ENCODE measurements around the gene KLF7. TPM values are rescaled to one million over a fixed set of nuclear protein-coding genes. Genes with fewer than 3 reads are reported as not detected.

KLF7 gene
- total RNA-seq, 2 donors from 2014 or later, result 64.2 to 64.5 TPM

DNA sequence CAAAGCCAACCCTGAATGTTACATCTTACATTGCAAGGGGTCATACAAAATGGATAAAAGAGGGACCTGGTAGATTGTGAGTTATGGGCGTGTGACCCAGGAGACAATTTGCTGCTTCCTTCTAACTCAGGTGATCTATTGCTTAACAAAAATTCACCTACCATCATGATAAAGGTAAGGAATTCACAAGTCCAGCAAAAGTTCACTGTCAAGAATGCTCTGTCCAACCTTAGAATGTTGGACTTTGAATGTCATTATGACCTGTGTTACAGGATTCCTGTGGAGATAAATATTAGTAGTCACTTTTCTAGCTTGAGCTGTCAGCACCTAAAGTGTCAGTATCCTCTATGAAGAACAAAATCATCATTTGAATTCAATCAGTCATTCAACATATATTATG is 7.9 kb upstream of the KLF7 start:
- DNase-seq (ENCODE audit: low spot score), result no peak
- intact Hi-C loops (cut with DNase I), result no loop called here

GRCh38 chr2:207167099-207167923 is 1.6 kb upstream of the KLF7 start:
- no peak for DNase-seq (ENCODE audit: low spot score)
- intact Hi-C loops (cut with DNase I), result loop anchor here in 1 of 2 donors (5.0 to 10.0 kb wide), 4 partner anchors 87 to 363 kb away; no protein-coding TSS in a partner anchor

DNA sequence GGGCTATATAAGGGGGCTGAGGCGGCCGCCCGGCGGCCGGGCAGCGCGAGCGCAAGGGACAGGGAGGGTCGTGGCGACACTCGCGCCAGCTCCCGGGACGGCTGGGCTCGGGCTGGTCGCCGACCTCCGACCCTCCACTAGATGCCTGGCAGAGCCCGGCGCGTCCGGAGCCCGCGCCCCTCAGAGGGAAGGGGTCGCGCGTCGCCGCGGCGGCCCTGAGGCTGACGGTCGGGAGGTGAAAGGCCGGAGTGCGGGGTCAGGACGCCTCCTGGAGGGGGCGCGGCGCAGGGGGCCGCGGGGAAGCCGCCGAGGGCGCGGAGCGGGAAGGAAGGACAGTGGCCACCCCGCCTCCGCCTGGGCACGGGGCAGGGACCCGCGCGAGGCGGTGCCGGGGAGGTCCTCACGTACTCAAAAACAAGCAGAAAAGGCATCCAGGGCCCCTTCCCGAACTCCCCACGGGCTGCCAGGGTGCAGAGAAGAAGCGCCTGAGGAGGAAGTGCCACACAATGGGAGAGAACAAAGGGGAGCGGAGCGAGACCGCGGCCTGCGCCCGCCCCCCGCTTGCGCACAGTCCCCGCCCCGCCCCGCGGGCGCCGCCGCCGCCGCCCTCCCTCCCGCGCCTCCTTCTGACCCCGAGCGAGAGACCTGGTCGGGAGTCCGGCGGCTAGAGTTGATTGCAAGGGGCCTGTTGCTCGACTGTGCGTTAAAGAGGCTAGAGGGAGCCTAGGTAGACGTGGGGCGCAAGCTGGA is 776 bp upstream of the KLF7 start:
- peak; percentile 94 for DNase-seq (ENCODE audit: low spot score)

GRCh38 chr2:207166039-207166348 is 246 bp upstream of the KLF7 start:
- intact Hi-C loops (cut with DNase I), result loop anchor here in 1 of 2 donors (5.0 to 10.0 kb wide), 4 partner anchors 89 to 361 kb away; no protein-coding TSS in a partner anchor
- DNase-seq (ENCODE audit: low spot score), result peak; percentile 100

More for the DNA sequence above, 776 bp upstream of the KLF7 start:
- intact Hi-C loops (cut with DNase I), result loop anchor here in 1 of 2 donors (5.0 to 10.0 kb wide), 4 partner anchors 88 to 362 kb away; no protein-coding TSS in a partner anchor

DNA sequence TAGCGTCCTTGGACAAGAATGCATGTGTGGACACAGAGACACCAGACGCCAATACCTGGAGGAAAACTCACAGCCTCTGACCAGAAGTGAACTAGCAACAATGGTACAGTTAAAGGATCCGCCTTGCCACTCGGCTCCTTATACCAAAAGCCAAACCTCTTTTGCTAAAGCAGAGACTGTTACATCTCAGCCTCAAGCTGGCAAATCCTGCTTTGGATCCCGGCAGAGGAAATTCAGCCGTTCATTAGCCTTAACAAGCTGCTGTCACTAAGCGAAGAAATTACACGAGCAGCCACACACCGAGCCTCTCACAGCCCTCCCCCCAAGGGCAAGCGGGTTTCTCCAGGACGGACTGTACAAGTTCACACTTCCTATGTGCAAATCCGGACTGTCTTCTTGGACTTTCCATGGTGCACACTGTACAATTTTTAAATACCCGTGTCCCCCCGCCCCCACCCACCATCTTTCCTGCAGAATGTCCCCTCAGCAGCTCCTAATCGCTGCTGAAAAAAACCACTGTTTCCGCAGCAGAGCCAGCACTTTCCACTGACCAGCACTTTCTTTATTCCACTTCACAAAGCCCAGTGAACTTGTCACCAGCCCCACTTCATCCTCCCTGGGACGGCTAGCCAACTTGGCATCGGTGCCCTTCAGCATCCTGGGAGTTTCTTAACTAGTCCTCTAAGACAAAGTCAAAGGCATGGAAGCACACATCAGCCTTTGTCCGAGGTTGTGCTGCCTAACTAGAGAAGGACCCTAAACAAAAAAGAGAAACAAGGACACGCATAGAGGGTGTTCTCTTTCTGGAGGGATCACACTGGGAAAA is 1.5 kb downstream of the KLF7 start:
- intact Hi-C loops (cut with DNase I), result loop anchor here (5.0 to 10.0 kb wide), 4 partner anchors 91 to 359 kb away; no protein-coding TSS in a partner anchor

DNA sequence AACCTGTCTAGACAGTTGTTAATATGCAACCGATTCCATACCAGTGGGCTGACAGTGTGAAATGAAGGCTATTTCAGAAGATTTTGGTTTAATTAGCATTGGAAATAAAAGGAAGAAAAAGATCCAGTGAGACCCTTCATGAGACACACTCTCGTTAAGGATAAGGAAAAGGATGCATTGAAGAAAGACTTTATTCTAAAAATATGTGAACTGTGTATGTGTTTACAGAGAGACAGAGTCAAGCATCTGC is 2.1 kb downstream of the KLF7 start:
- DNase-seq (ENCODE audit: low spot score), result no peak
- intact Hi-C loops (cut with DNase I), result loop anchor here (5.0 to 10.0 kb wide), 4 partner anchors 91 to 359 kb away; no protein-coding TSS in a partner anchor

More for the DNA sequence above, 1.5 kb downstream of the KLF7 start:
- peak; percentile 88 for DNase-seq (ENCODE audit: low spot score)

- intact Hi-C loops (cut with DNase I), result loop anchor here (5.0 to 10.0 kb wide), 4 partner anchors 92 to 358 kb away; no protein-coding TSS in a partner anchor
These were observed 2.5 kb downstream of the KLF7 start for GRCh38 chr2:207163053-207163755.

GRCh38 chr2:207162316-207162715 is 3.4 kb downstream of the KLF7 start:
- intact Hi-C loops (cut with DNase I), result loop anchor here (5.0 to 10.0 kb wide), 4 partner anchors 92 to 358 kb away; no protein-coding TSS in a partner anchor

More at GRCh38 chr2:207163053-207163755, 2.5 kb downstream of the KLF7 start:
- DNase-seq (ENCODE audit: low spot score), result peak; percentile 82

DNA sequence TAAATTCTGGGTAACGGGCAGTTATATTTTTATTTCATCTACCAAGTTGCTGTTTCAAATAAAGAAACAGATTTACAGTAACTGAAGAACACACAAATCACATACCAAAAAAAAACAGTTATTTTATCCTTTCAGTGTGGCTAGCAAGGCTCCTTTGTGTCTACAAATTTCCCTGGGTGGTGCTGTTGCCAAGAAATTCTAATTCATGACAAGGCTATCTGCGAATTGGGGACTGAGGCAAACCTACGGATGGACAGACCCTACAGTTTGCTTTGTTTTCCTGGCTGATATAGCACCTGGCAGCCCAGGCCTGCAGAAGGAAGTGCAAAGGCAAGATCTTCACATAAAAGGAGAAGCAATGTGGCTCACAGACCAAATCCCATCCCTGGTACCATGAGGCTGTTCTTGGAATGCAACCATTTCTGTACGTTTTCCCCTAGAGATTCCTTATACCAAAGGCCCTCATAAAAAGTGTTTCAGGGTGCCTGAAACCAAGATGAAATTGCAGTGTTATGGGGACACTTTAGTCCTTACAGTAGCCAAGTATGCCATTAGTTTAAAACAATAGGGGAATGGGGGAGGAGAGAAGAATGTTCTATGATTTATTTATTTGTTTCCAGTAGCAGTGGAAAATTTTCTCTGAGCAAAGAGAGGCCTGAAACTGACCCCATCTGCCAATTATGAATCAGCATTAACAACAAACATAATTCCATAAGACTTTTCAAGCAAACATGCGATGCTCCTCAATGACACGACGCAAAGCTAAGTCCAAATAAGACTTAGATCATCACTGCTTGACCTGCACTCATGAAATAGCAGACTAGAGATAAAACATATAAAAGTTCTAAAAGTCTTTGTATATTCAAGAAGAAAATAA is 4.3 kb downstream of the KLF7 start:
- intact Hi-C loops (cut with DNase I), result loop anchor here (5.0 to 10.0 kb wide), 4 partner anchors 93 to 357 kb away; no protein-coding TSS in a partner anchor
- no peak for DNase-seq (ENCODE audit: low spot score)

More at GRCh38 chr2:207162316-207162715, 3.4 kb downstream of the KLF7 start:
- no peak for DNase-seq (ENCODE audit: low spot score)

DNA sequence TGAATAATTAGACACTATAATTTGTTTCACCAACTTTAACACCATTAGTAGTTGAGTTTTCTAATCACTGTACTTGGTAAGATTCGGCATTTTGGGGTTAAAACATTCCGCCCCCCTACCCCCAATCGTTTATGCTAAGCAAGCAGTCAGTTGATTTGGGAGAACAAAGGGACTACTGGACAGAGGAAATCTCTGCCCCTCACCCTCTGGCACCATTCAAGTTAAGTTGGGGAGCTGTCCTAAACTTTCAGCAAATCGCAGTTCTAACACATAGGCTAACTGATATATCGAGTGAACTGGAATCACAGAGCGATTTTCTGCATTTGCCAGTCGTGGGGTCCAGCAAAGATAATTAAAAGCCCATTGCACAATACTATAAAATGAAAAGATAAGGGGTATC is 5.6 kb downstream of the KLF7 start:
- intact Hi-C loops (cut with DNase I), result loop anchor here (5.0 to 10.0 kb wide), 4 partner anchors 95 to 355 kb away; no protein-coding TSS in a partner anchor
- no peak for DNase-seq (ENCODE audit: low spot score)

GRCh38 chr2:207159002-207159401 is 6.7 kb downstream of the KLF7 start:
- intact Hi-C loops (cut with DNase I), result no loop called here
- DNase-seq (ENCODE audit: low spot score), result no peak

GRCh38 chr2:207157731-207158130 is 8.0 kb downstream of the KLF7 start:
- DNase-seq (ENCODE audit: low spot score), result no peak
- intact Hi-C loops (cut with DNase I), result no loop called here

- intact Hi-C loops (cut with DNase I), result no loop called here
- DNase-seq (ENCODE audit: low spot score), result no peak
These were observed 8.6 kb downstream of the KLF7 start for GRCh38 chr2:207157162-207157481.

DNA sequence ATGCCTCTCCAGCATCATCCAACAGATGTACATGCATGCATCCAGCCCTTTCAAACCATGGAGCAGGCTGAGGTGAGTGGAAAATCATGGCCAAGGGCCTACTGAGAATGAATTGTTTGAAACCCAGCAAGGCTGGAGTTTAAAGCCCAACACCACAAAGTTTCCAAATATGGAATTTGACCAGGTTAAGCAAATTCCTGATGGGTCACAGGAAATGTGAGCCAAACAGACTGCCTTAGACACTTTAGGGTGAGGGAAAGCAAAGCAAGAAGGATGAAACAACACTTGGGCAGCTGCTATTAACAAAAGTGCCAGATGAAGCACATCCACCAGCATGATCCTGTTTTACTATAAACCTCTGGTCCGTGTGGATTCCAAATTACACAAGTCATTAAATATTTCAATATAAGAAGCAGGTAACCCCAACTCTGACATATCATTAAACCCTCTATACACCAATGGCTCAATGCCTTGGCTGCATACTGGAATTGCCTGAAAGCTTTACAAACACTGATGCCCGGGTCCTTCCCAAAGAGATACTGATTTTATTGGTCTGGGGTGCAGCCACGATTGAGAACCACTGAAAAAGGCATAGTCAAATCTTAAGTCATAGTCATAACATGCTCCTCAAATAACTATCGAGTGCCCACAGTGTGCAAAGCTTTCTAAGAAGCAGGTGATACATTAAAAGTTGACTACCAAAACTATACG is 9.1 kb downstream of the KLF7 start:
- DNase-seq (ENCODE audit: low spot score), result no peak
- intact Hi-C loops (cut with DNase I), result no loop called here

DNA sequence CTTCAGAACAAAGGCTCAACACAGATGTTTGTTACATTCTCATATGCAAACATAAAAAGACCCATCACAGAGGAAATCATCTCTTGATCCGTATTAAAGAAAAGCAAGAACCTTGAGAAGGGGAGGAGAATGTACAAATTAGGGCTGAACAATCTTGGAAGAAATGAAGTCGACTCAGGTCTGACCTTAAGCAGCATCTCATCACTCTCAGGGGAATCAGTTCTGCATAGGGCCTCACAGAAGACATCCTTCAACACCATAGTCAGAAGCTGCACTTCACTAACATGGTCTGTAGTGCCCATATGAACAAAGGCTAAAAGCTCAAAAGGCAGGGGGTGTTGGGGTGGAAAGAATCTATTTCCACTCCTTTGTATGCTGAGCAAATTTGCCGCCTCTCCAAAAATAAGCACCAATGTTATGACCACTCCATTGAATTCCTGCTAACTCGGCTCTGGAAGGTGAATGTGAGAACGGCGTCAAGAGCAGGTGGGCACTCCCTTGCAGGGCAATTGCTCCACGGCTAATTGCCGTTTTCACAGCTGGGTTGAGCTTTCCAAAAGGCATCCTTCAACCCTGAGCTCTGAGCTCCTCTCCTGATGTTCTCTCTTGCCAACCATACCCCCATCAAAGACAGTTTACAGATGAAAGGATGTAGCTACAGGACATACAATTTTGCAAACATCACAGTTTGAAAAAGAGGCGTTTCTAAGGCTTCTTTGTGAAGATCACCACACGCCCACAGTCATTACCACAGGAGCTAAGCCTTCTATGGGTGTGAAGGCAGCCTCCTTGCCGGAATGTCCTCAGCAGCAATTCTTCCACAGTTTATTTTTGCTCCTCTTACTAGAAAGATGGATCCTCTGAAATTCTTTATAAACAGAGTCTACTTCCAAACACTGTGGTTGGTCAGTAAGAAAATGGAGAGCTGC is 10.0 kb downstream of the KLF7 start:
- intact Hi-C loops (cut with DNase I), result no loop called here
- no peak for DNase-seq (ENCODE audit: low spot score)

Measured in posterior vena cava (tissue), 2 donors.